ENCODE results near the gene CREB3L1. TPM values are rescaled to one million over a fixed set of nuclear protein-coding genes. Genes with fewer than 3 reads are reported as not detected.

Gene CREB3L1
- total RNA-seq, 1 experiment from 2014 or later, result 1.1 TPM

DNA sequence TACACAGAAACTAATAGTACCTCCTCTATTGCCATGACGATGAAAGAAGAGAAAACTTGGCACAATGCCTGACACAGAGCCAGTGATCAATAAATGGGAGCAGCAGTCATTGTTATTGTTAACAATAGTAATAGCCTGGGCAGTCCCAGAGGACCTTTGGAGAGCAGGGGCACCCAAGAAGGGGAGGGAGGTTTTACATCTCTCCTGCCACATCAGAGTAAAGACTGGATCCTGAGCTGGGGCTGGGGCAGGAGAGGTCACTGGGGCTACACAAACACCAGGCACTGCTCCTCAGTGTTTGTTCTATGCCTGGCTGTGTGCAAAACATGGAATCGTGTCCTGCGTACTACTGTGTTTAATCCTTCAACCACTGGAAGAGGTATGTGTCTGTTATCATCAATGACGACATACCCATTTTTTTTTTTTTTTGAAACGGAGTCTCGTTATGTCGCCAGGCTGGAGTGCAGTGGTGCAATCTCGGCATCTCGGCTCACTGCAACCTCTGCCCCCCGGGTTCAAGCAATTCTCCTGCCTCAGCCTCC lies 25.0 kb upstream of the CREB3L1 start:
- Histone ChIP-seq H3K36me3 (ENCODE audit: low read depth, low read length) (no peaks in the 10 kb centered on the region), H2AFZ (ENCODE audit: low read length) (no peak overlapping the region), H3F3A (ENCODE audit: low read length, unreplicated experiment) (no peaks in the 10 kb centered on the region), H3K27ac (ENCODE audit: low read length) (no peak overlapping the region), H3K4me3 (ENCODE audit: low read length) (no peak overlapping the region), H3K4me2 (ENCODE audit: low read length) (no peak overlapping the region), H3K27me3 (ENCODE audit: low read length) (no peaks in the 10 kb centered on the region), H3K79me2 (ENCODE audit: low read length) (no peaks in the 10 kb centered on the region), H3K9ac (ENCODE audit: low read length) (no peak overlapping the region), H3K9me2 (replicated peaks; ENCODE audit: low read length) (no peaks in the 10 kb centered on the region), H3K4me1 (ENCODE audit: insufficient read depth, low read length) (peaks cover 17% of the 10 kb centered on the region), H3K9me3 (ENCODE audit: low read length) (no peaks in the 10 kb centered on the region), H4K20me1 (ENCODE audit: low read length) (no peaks in the 10 kb centered on the region)
- intact Hi-C loops (cut with micrococcal nuclease), result no loop called here
- TF ChIP-seq EZH2phosphoT487 (IDR thresholded peaks at IDR 0.05; ENCODE audit: borderline replicate concordance, low read length) (no peak), EZH2 (IDR thresholded peaks at IDR 0.05; ENCODE audit: low read length, unreplicated experiment) (no peak)
- TF ChIP-seq, protein P1, sequence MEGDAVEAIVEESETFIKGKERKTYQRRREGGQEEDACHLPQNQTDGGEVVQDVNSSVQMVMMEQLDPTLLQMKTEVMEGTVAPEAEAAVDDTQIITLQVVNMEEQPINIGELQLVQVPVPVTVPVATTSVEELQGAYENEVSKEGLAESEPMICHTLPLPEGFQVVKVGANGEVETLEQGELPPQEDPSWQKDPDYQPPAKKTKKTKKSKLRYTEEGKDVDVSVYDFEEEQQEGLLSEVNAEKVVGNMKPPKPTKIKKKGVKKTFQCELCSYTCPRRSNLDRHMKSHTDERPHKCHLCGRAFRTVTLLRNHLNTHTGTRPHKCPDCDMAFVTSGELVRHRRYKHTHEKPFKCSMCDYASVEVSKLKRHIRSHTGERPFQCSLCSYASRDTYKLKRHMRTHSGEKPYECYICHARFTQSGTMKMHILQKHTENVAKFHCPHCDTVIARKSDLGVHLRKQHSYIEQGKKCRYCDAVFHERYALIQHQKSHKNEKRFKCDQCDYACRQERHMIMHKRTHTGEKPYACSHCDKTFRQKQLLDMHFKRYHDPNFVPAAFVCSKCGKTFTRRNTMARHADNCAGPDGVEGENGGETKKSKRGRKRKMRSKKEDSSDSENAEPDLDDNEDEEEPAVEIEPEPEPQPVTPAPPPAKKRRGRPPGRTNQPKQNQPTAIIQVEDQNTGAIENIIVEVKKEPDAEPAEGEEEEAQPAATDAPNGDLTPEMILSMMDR (conservative IDR thresholded peaks at IDR 0.05; ENCODE audit: low read depth, low read length), result no peak
- ATAC-seq (no peak), DNase-seq (no peak)
- no TSS peak for BruUV-seq (replicated peaks)
- POLR2A ChIA-PET (ENCODE audit: unreplicated experiment), result no interaction called here
- CTCF ChIA-PET, result no interaction called here

DNA sequence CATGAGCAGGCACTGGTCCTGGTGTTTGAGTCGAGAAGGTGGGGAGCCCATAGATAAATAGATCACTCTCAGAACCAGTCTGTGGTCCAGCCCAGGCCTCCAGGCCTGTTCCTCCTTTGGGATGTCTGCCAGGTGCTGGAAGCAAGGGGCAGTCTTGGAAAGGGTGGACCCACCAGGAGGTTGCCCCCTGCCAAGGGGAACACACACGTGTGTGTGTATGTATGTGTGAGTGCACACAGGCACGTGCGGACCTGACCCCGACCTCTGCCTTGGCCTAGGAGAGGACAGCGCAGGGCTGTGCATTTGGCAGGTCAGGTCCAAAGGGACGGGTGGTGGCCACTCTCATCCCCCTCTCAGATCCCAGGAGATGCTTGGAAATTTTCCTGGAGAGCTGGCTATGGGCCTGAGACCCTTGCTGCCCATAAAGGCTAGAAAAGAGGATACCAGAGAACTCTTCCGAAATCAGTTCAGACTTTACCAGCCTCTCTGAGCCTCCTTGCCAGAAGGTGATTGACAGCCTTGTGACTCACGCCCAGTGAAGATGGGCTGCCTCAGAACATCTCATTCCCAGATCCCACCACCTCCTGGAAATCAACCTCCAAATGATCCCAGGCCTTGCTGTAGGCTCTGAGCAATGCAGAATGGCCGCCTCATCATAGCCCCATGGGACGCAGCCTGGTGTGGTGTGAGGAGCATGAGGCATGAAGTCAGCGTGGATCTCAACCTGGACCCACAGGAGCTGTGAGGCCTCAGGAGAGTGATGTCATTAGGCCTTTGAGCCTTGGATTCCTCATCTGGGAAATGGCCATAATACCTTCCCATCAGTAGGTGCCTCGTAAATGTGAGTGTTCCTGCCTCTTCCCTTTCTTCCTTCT lies 24.0 kb upstream of the CREB3L1 start:
- CTCF ChIA-PET, result no interaction called here
- Histone ChIP-seq H3K4me3 (ENCODE audit: low read length) (no peak overlapping the region), H3K36me3 (ENCODE audit: low read depth, low read length) (no peaks in the 10 kb centered on the region), H3K4me1 (ENCODE audit: insufficient read depth, low read length) (peaks cover 8% of the 10 kb centered on the region), H3K79me2 (ENCODE audit: low read length) (no peaks in the 10 kb centered on the region), H3K27me3 (ENCODE audit: low read length) (no peaks in the 10 kb centered on the region), H3K27ac (ENCODE audit: low read length) (no peak overlapping the region), H3F3A (ENCODE audit: low read length, unreplicated experiment) (no peaks in the 10 kb centered on the region), H4K20me1 (ENCODE audit: low read length) (no peaks in the 10 kb centered on the region), H3K4me2 (ENCODE audit: low read length) (no peak overlapping the region), H3K9ac (ENCODE audit: low read length) (no peak overlapping the region), H2AFZ (ENCODE audit: low read length) (no peak overlapping the region), H3K9me3 (ENCODE audit: low read length) (no peaks in the 10 kb centered on the region), H3K9me2 (replicated peaks; ENCODE audit: low read length) (no peaks in the 10 kb centered on the region)
- POLR2A ChIA-PET (ENCODE audit: unreplicated experiment), result interaction anchor here (0.6 kb wide), 1 partner anchor 236 kb away, joined by 3 read pairs; no protein-coding TSS in a partner anchor
- ATAC-seq, result no peak
- BruUV-seq (replicated peaks), result no TSS peak
- no peak for DNase-seq
- intact Hi-C loops (cut with micrococcal nuclease), result no loop called here
- TF ChIP-seq EZH2phosphoT487 (IDR thresholded peaks at IDR 0.05; ENCODE audit: borderline replicate concordance, low read length), result no peak
- TF ChIP-seq EZH2 (IDR thresholded peaks at IDR 0.05; ENCODE audit: low read length, unreplicated experiment), result no peak
- TF ChIP-seq, protein P1 (conservative IDR thresholded peaks at IDR 0.05; ENCODE audit: low read depth, low read length), result no peak

DNA sequence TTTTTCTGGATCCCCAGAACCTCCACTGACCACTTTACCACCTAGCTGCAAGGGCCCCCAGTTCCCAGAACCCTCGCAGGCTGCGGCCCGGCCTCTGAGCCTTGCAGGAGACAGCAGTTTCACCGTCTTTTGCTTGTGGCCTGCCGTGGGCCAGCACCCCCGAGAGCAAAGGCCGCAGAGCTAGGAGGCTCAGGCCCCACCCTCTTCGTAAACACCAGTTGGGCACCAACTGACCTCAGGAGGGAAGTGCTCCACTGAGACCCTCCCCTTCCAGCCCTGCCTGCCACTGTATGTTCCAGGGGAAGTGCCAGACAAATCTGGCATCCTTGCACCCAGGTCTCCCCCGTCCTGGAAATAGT lies 23.4 kb upstream of the CREB3L1 start:
- Histone ChIP-seq H3K27ac (ENCODE audit: low read length) (no peak overlapping the region), H3K4me1 (ENCODE audit: insufficient read depth, low read length) (peaks cover 2% of the 10 kb centered on the region), H3K9me2 (replicated peaks; ENCODE audit: low read length) (no peaks in the 10 kb centered on the region), H3K9ac (ENCODE audit: low read length) (no peak overlapping the region), H2AFZ (ENCODE audit: low read length) (no peak overlapping the region), H3K9me3 (ENCODE audit: low read length) (no peaks in the 10 kb centered on the region), H3F3A (ENCODE audit: low read length, unreplicated experiment) (no peaks in the 10 kb centered on the region), H3K27me3 (ENCODE audit: low read length) (no peaks in the 10 kb centered on the region), H3K4me2 (ENCODE audit: low read length) (no peak overlapping the region), H3K79me2 (ENCODE audit: low read length) (no peaks in the 10 kb centered on the region), H3K36me3 (ENCODE audit: low read depth, low read length) (no peaks in the 10 kb centered on the region), H3K4me3 (ENCODE audit: low read length) (no peak overlapping the region), H4K20me1 (ENCODE audit: low read length) (no peaks in the 10 kb centered on the region)
- BruUV-seq (replicated peaks), result no TSS peak
- CTCF ChIA-PET, result no interaction called here
- TF ChIP-seq, protein P1 (conservative IDR thresholded peaks at IDR 0.05; ENCODE audit: low read depth, low read length), result no peak
- TF ChIP-seq EZH2phosphoT487 (IDR thresholded peaks at IDR 0.05; ENCODE audit: borderline replicate concordance, low read length) (no peak), EZH2 (IDR thresholded peaks at IDR 0.05; ENCODE audit: low read length, unreplicated experiment) (no peak)
- POLR2A ChIA-PET (ENCODE audit: unreplicated experiment), result no interaction called here
- intact Hi-C loops (cut with micrococcal nuclease), result no loop called here
- DNase-seq, result no peak
- no peak for ATAC-seq
